G401.6 (cell line): ENCODE data around the gene TNNI3K.
A peak's percentile ranks its signal among the peaks of the same experiment; 100 is the strongest.

Experiments
- FAIRE-seq: peaks from 2 replicates; lab custom pipeline; 2012; peaks lifted over from hg19 to GRCh38; lab: Jason Lieb, UNC

Gene TNNI3K

DNA sequence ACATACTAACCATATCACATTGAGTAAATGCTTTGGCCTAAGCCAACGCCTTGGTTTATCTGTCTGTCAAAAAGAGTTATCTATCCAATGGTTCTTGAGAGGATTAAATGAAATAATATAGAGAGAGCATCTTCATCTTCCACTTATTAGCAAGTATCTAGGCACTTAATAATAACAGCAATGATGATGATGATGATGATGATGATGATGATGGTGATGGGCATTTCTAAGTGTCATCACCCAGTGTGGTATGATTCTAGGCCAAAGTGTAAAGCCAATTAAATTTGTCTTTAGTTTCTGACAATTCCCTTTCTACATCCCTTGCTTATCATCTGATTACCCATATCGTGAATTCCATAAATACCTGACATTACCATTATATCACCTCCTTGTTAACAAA is 342.9 kb downstream of the TNNI3K start:
- FAIRE-seq: no peak

DNA sequence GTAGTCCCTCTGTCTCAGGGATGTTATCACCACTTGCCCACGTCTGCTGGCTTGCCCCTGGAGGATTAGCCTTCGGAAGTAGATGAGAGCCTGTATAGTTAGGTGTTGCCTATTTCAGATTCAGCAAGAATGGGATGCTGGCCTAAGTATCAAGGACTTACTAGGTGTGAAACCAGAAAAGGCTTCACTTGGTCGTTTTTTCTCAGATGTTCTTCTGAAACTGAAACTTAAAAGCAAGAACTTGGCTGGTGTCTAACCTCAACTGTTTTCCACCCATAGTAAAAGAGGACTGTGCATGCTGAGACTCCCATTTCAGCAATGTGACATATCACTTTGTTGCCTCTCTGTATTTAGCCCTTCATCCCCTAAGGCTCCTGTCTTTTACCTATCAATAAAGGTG is 344.2 kb downstream of the TNNI3K start:
- no peak for FAIRE-seq

- FAIRE-seq: no peak
Observed at GRCh38 chr1:74583397-74583796, 348.2 kb downstream of the TNNI3K start.

GRCh38 chr1:74584185-74584584 is 349.0 kb downstream of the TNNI3K start:
- no peak for FAIRE-seq

- peak; percentile 86 for FAIRE-seq
Observed at GRCh38 chr1:74586253-74586897, 351.2 kb downstream of the TNNI3K start.

GRCh38 chr1:74587888-74588287 is 352.7 kb downstream of the TNNI3K start:
- FAIRE-seq: no peak

GRCh38 chr1:74590288-74590687 is 355.1 kb downstream of the TNNI3K start:
- no peak for FAIRE-seq

- FAIRE-seq: no peak
Observed at GRCh38 chr1:74591949-74592348, 356.8 kb downstream of the TNNI3K start.

DNA sequence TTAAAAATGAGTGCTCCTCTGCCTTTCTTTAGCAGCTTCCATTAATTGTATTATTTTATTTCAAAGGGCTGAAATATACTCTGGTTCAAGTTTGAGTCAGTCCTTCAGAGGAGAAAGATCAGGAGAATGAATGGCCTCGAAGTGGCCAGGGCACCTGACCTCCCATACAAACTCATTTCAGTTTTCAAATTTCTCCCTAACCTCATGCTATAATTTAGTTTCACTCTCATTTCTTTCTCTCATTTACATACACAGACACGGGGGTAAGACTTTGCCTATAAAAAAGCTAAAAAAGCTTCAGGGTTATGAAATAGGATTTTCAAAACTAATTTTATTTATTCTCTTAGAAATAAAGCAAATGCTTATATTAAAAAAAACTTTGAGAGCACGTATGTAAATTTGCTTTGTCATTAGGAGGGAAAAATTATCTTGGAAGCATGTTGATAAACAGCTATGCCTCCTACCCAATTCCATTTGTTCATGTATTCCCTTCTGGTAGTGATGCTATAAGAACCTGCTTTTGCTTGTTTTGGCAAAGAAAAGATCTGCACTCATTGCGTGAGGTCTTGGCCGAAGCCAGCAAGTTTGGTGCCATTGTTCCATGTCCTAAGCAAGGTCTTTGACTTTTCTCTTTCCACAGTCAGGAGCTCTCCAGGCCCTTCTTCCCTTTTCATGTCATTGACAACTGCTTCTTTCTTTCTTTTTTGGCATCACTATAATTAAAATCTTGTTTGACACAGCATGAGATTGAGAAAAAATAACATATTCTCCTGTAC is 357.6 kb downstream of the TNNI3K start:
- FAIRE-seq: no peak
